GM18526 (cell line): ENCODE measurements around the gene GGTLC1.

ENCODE experiments used
- POLR2A ChIP-seq: IDR thresholded peaks from 3 replicates; pipeline ENCODE4 v1.6.1; 2011; ENCODE audit not compliant: insufficient read length; ENCODE audit errors: extremely low read depth

The GGTLC1 gene

GRCh38 chr20:24002896-24003295 is 14.3 kb upstream of the GGTLC1 start:
- no peak for TF ChIP-seq POLR2A

GRCh38 chr20:24001712-24002405 is 13.3 kb upstream of the GGTLC1 start:
- TF ChIP-seq POLR2A, result no peak

- no peak for TF ChIP-seq POLR2A
Measured at GRCh38 chr20:23998844-23999243, 10.3 kb upstream of the GGTLC1 start.

- TF ChIP-seq POLR2A, result no peak
Measured at GRCh38 chr20:23998392-23998791, 9.8 kb upstream of the GGTLC1 start.

GRCh38 chr20:23995905-23996666 is 7.5 kb upstream of the GGTLC1 start:
- TF ChIP-seq POLR2A, result no peak

GRCh38 chr20:23974966-23975365 is 13.6 kb downstream of the GGTLC1 start:
- TF ChIP-seq POLR2A, result no peak

GRCh38 chr20:23971310-23971709 is 17.3 kb downstream of the GGTLC1 start:
- TF ChIP-seq POLR2A, result no peak

- no peak for TF ChIP-seq POLR2A
Measured at GRCh38 chr20:23970049-23970448, 18.5 kb downstream of the GGTLC1 start.

- no peak for TF ChIP-seq POLR2A
Measured at GRCh38 chr20:23967616-23967979, 21.0 kb downstream of the GGTLC1 start.

GRCh38 chr20:23966927-23967615 is 21.5 kb downstream of the GGTLC1 start:
- TF ChIP-seq POLR2A, result no peak

- no peak for TF ChIP-seq POLR2A
Measured at GRCh38 chr20:23966298-23966697, 22.3 kb downstream of the GGTLC1 start.

GRCh38 chr20:23963941-23964340 is 24.6 kb downstream of the GGTLC1 start:
- TF ChIP-seq POLR2A, result no peak

GRCh38 chr20:23962272-23962671 is 26.3 kb downstream of the GGTLC1 start:
- TF ChIP-seq POLR2A, result no peak

GRCh38 chr20:23959054-23959453 is 29.5 kb downstream of the GGTLC1 start:
- TF ChIP-seq POLR2A, result no peak

- no peak for TF ChIP-seq POLR2A
Measured at GRCh38 chr20:23955896-23956295, 32.7 kb downstream of the GGTLC1 start.
